Mesothelial cell of epicardium (in vitro differentiated cells): Measurements from ENCODE around the gene KIAA1191. TPM values are rescaled to one million over a fixed set of nuclear protein-coding genes. Genes with fewer than 3 reads are reported as not detected.

Experiments used
- DNase-seq, 2 experiments: peaks; one replicate each; pipeline ENCODE4 v3.0.0; 2021; ENCODE audit warnings: low spot score in 2 of 2; ENCODE audit not compliant: unreplicated experiment in 2 of 2
- H3K27ac Mint-ChIP-seq: 2 replicates; pipeline ENCODE4 v1.8.0; 2021; ENCODE audit warnings: mixed read lengths
- H3K27me3 Mint-ChIP-seq: 2 replicates; pipeline ENCODE4 v1.8.0; 2021; ENCODE audit warnings: low read depth, mixed read lengths
- H3K36me3 Mint-ChIP-seq: 2 replicates; pipeline ENCODE4 v1.8.0; 2021; ENCODE audit warnings: mixed read lengths
- H3K4me1 Mint-ChIP-seq: 2 replicates; pipeline ENCODE4 v1.8.0; 2021; ENCODE audit warnings: mixed read lengths
- H3K4me3 Mint-ChIP-seq: 2 replicates; pipeline ENCODE4 v1.8.0; 2021; ENCODE audit warnings: mild to moderate bottlenecking, moderate library complexity, mixed read lengths
- H3K9me3 Mint-ChIP-seq: 2 replicates; pipeline ENCODE4 v1.8.0; 2021; ENCODE audit warnings: mixed read lengths
- CTCF ChIP-seq: fragments of 200-600 bp; sonication (generic); IDR thresholded peaks from one replicate; pipeline ENCODE4 v1.5.0; 2021; ENCODE audit warnings: antibody characterized with exemption; ENCODE audit not compliant: unreplicated experiment
- total RNA-seq: library from RNA; stranded (reverse); gene quantifications from 3 replicates; pipeline ENCODE4 v1.2.1, GENCODE V29; 2021

The KIAA1191 gene
- total RNA-seq, 1 donor from 2014 or later, result 91.3 TPM

DNA sequence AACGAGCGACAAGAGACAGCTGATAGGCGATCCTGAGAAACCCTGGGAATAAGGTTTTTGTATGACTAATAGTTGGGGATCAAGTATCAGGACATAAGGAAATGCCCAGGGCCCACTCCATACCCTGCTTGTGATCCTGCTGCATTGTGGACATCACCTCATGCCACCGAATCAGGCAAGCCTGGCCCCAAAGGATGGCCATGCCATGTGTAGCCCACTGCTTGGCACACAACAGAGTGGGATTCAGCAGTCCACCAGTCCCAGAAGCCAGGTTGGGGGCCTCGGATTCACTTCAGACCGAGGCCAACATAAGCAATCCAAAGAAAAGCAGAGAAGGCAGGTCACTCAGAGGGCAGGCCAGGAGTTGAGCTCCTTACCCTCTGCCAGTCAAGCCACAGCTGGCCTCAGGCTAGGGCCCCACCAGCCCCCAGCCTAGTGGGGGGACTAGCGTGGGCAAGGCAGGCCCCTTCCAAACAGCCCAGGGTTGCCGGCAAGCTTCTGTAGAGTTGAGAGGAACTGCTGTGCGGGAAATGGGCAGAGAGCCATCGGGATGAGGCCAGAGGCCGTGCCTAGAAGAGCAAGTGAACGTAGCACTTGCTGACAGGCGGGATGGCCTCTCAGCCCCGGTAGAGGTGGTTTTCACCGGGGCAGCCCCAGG lies 21.8 kb upstream of the KIAA1191 start:
- H3K36me3 Mint-ChIP-seq, result peaks cover 23% of the 10 kb centered on the region
- H3K9me3 Mint-ChIP-seq, result no peaks in the 10 kb centered on the region
- H3K4me1 Mint-ChIP-seq, result peaks cover 13% of the 10 kb centered on the region
- DNase-seq, result no peak
- H3K4me3 Mint-ChIP-seq, result no peak overlapping the region
- no peak for TF ChIP-seq CTCF
- no peak overlapping the region for H3K27ac Mint-ChIP-seq
- no peaks in the 10 kb centered on the region for H3K27me3 Mint-ChIP-seq

- Mint-ChIP-seq H3K36me3 (peaks cover 24% of the 10 kb centered on the region), H3K27me3 (no peaks in the 10 kb centered on the region), H3K4me1 (peaks cover 11% of the 10 kb centered on the region), H3K27ac (no peak overlapping the region), H3K4me3 (no peak overlapping the region), H3K9me3 (no peaks in the 10 kb centered on the region)
- no peak for TF ChIP-seq CTCF
- DNase-seq, result no peak
Observed at GRCh38 chr5:176382721-176383120, 21.2 kb upstream of the KIAA1191 start.

DNA sequence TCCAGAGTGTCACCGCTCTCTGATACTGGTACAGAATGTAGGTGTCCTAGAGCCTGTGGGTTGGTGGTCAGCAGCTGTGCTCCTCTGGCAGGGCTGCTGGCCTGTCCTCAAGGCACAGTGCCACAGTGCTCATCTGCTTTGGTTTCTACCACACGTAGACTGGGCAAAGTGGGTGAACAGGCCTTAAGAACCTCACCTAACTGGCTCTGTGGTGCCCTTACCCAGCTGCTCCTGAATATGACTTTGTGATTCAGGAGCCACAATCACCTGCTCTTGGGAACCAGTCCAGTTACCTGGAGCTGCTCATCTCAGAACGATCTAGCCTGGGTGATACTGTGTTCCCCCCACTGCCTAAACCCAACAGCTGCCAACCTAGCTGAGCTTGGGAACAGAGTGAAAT lies 20.4 kb upstream of the KIAA1191 start:
- Mint-ChIP-seq H3K9me3 (no peaks in the 10 kb centered on the region), H3K4me1 (peaks cover 3% of the 10 kb centered on the region), H3K27ac (no peak overlapping the region), H3K4me3 (no peak overlapping the region), H3K36me3 (peaks cover 24% of the 10 kb centered on the region), H3K27me3 (no peaks in the 10 kb centered on the region)
- DNase-seq, result no peak
- no peak for TF ChIP-seq CTCF

DNA sequence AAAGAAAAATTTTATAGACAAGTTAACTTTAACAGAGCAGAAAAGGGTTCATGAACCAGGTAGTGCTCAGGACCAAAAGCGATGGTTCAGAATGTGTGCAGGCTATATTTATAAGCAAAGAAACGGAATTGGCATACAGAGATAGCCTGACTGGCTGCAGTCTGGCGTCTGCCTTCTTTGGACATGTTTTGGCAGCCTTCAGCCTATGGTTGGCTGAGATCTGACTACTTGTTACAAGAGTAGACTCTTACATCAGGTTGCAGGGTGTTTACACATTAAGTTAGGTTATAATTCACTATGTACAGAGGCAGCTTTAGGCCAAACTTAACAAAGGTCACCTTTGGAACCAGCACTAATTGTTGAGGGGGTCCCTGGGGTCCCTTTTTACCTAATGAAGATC lies 19.9 kb upstream of the KIAA1191 start:
- H3K36me3 Mint-ChIP-seq, result peaks cover 28% of the 10 kb centered on the region
- DNase-seq, result no peak
- H3K27ac Mint-ChIP-seq, result no peak overlapping the region
- no peaks in the 10 kb centered on the region for H3K4me1 Mint-ChIP-seq
- no peaks in the 10 kb centered on the region for H3K9me3 Mint-ChIP-seq
- no peaks in the 10 kb centered on the region for H3K27me3 Mint-ChIP-seq
- no peak overlapping the region for H3K4me3 Mint-ChIP-seq
- no peak for TF ChIP-seq CTCF

- peaks cover 24% of the 10 kb centered on the region for H3K36me3 Mint-ChIP-seq
- H3K27ac Mint-ChIP-seq, result no peak overlapping the region
Observed at GRCh38 chr5:176379881-176380280, 18.3 kb upstream of the KIAA1191 start.

More at GRCh38 chr5:176379881-176380280, 18.3 kb upstream of the KIAA1191 start:
- no peak overlapping the region for H3K4me3 Mint-ChIP-seq
- DNase-seq, result no peak
- no peaks in the 10 kb centered on the region for H3K4me1 Mint-ChIP-seq
- TF ChIP-seq CTCF, result no peak
- no peaks in the 10 kb centered on the region for H3K9me3 Mint-ChIP-seq
- no peaks in the 10 kb centered on the region for H3K27me3 Mint-ChIP-seq
